ENCODE measurements around the gene PTPRJ. TPM values are rescaled to one million over a fixed set of nuclear protein-coding genes. Genes with fewer than 3 reads are reported as not detected.
A peak's percentile ranks its signal among the peaks of the same experiment; 100 is the strongest.
"Not testable (repeated sequence)": the region's sequence is repeated elsewhere in the genome, so short reads cannot be mapped to it uniquely, and the experiment has no call there.

The PTPRJ gene
- total RNA-seq, 6 experiments from 2014 or later: 15.7 to 20.8 (median 19.2) TPM

DNA sequence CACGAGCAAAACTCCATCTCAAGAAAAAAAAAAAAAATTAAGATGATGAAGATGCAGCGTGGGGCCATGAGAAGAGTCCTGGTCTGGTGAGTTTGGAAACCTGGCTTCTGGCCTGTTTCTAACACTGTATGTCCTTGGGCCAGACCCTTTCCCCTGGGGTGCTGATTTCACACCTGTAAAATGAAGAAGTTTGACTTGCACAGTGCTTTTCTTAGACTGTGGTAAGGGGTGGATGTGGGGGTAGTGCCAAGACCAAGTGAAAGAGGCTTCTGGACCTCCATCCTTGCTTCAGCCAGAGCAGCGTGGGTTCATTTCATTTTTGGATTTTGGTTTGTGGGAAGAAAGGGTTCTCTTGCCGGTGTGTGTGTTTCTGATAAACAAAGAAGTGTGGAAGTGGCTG, 42.1 kb downstream of the PTPRJ start:
- H3K4me3 Mint-ChIP-seq: no peak overlapping the region
- no peak overlapping the region for H3K27ac Mint-ChIP-seq
- peaks cover 27% of the 10 kb centered on the region for H3K4me1 Mint-ChIP-seq (ENCODE audit: low read depth)
- no peaks in the 10 kb centered on the region; the same call in 1 of the 2 replicates for H3K36me3 Mint-ChIP-seq (ENCODE audit: low read depth)
- no peak for TF ChIP-seq CTCF (IDR thresholded peaks at IDR 0.05)
- no peaks in the 10 kb centered on the region; the same call in none of the 2 replicates for H3K27me3 Mint-ChIP-seq (ENCODE audit: insufficient read depth)
- no peak for DNase-seq
- H3K9me3 Mint-ChIP-seq: no peaks in the 10 kb centered on the region

DNA sequence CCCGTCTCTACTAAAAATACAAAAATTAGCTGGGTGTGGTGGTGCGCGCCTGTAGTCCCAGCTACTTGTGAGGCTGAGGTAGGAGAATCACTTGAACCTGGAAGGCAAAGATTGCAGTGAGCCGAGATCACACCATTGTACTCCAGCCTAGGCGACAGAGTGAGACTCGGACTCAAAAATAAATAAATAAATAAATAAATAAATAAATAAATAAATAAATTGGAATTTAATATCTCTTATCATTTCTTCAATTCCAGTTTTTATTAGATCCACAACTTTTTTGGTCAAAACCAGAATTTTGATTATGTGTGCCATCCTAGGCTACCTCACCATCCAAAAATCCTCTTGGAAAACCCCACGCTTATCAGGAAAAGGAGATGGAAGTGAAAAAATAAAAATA, 43.2 kb downstream of the PTPRJ start:
- not testable (repeated sequence) for H3K36me3 Mint-ChIP-seq (ENCODE audit: low read depth); H3K4me3 Mint-ChIP-seq; DNase-seq; H3K27ac Mint-ChIP-seq; H3K9me3 Mint-ChIP-seq; H3K27me3 Mint-ChIP-seq (ENCODE audit: insufficient read depth)
- peaks cover 16% of the 10 kb centered on the region for H3K4me1 Mint-ChIP-seq (ENCODE audit: low read depth)

DNA sequence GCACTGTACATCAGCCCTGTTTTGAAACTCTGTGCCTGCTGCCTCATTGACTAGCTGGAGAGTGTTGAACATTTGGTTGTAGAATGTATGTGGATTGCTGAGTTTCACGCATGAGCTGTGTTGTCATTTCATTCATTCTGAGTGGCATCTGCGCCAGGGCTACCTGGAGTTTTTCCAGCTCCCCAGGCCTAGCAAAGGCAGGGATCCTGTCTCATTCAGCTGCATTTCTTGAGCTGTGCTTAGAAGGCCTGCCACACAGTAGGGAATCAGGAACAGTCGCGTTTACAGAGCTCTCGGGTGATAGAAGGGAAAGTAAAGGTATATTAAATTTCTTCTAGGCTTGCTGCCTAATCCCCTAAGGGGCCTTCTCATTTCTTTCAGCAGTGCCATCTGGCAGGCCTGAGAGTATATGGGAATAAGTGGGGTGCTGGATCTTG, 44.3 kb downstream of the PTPRJ start:
- Mint-ChIP-seq H3K27ac (no peak overlapping the region), H3K4me1 (ENCODE audit: low read depth) (peaks cover 21% of the 10 kb centered on the region), H3K27me3 (ENCODE audit: insufficient read depth) (no peaks in the 10 kb centered on the region; the same call in none of the 2 replicates), H3K4me3 (no peak overlapping the region), H3K9me3 (no peaks in the 10 kb centered on the region), H3K36me3 (ENCODE audit: low read depth) (no peaks in the 10 kb centered on the region; the same call in 1 of the 2 replicates)
- no peak for TF ChIP-seq CTCF (IDR thresholded peaks at IDR 0.05)
- no peak for DNase-seq

GRCh38 chr11:48025293-48025983, 45.1 kb downstream of the PTPRJ start:
- H3K4me3 Mint-ChIP-seq: no peak overlapping the region
- H3K4me1 Mint-ChIP-seq (ENCODE audit: low read depth): peaks cover 29% of the 10 kb centered on the region
- no peak for TF ChIP-seq CTCF (IDR thresholded peaks at IDR 0.05)
- no peaks in the 10 kb centered on the region for H3K9me3 Mint-ChIP-seq
- H3K36me3 Mint-ChIP-seq (ENCODE audit: low read depth): no peaks in the 10 kb centered on the region; the same call in 1 of the 2 replicates
- no peak for DNase-seq
- H3K27ac Mint-ChIP-seq: no peak overlapping the region
- no peaks in the 10 kb centered on the region; the same call in none of the 2 replicates for H3K27me3 Mint-ChIP-seq (ENCODE audit: insufficient read depth)

DNA sequence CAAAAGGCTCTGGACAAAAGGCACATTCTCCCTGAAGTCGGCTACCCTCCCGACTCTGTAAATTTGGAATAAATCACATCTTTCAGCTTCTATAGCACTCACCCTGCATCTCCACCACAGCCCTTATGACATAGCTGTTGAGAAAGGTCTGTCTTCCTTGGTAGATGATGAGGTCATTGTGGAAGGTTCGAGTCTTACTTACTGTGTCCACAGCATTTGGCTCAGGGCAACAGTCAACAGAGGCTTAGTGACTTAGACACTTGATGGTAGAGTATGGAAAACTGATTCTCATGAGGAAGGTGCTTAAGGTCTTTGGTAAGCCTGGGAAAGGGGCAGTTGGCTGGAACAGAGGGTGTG, 45.6 kb downstream of the PTPRJ start:
- no peak overlapping the region for H3K27ac Mint-ChIP-seq
- no peak for DNase-seq
- H3K27me3 Mint-ChIP-seq (ENCODE audit: insufficient read depth): no peaks in the 10 kb centered on the region; the same call in none of the 2 replicates
- no peak overlapping the region for H3K4me3 Mint-ChIP-seq
- H3K9me3 Mint-ChIP-seq: no peaks in the 10 kb centered on the region
- H3K4me1 Mint-ChIP-seq (ENCODE audit: low read depth): peaks cover 29% of the 10 kb centered on the region
- H3K36me3 Mint-ChIP-seq (ENCODE audit: low read depth): no peaks in the 10 kb centered on the region; the same call in 1 of the 2 replicates
- TF ChIP-seq CTCF (IDR thresholded peaks at IDR 0.05): no peak

DNA sequence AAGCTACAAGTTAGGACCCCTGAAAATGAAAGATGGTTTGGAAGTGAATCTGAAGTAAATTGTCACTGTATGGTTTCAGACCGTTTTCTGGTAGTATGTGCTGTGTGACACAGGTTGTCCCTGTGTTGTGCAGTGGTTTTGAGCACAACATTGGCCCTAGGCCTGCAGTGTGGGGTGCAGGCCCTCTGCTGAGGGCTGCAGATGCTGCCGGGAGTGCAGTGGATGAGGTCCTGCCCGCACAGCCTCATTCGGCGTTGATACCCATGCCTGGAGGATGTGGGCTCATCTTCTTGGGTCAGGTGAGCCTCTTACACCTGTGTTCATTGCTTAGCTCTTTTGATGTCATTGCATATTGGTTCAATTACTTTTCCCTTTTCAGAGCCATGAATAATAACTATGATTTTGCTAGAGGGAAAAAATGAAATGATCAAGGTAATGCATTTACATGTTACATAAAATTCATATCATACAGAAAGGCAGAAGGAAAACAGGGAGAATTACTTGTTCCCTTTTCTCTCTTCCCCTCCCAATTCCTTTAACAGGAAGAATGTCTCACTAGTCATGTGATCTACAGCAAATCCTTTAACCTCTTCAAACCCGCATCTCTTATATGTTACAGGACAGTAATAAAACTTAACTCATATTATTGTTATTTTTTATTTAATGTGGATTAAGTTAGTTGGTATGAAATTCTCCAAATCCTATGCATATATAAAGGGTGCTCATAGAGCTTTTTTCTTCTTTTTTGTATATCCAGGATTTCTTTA, 48.7 kb downstream of the PTPRJ start:
- Mint-ChIP-seq H3K27me3 (ENCODE audit: insufficient read depth) (no peaks in the 10 kb centered on the region; the same call in none of the 2 replicates), H3K27ac (peak overlapping the region; percentile 10), H3K4me1 (ENCODE audit: low read depth) (peaks cover 42% of the 10 kb centered on the region), H3K36me3 (ENCODE audit: low read depth) (no peaks in the 10 kb centered on the region; the same call in 1 of the 2 replicates), H3K4me3 (peak overlapping the region; percentile 58; the same call in 1 of the 2 replicates), H3K9me3 (no peaks in the 10 kb centered on the region)
- TF ChIP-seq CTCF (IDR thresholded peaks at IDR 0.05): no peak
- DNase-seq: no peak

All from HFFc6 (cell line).